Parathyroid adenoma (tissue), 2 donors: Measurements from ENCODE around the gene CCDC171.

Source experiments
- H2AFZ ChIP-seq: fragments of 300-600 bp; sonication (generic); one replicate; pipeline ENCODE4 v1.7.0; 2017; ENCODE audit warnings: antibody characterized with exemption, mild to moderate bottlenecking
- H3K27ac ChIP-seq: fragments of 300-600 bp; sonication (generic); one replicate; pipeline ENCODE4 v1.7.0; 2017
- H3K27me3 ChIP-seq: fragments of 300-600 bp; sonication (generic); one replicate; pipeline ENCODE4 v1.7.0; 2017; ENCODE audit warnings: low read length; ENCODE audit not compliant: control insufficient read depth, insufficient read depth
- H3K36me3 ChIP-seq: fragments of 300-600 bp; sonication (generic); one replicate; pipeline ENCODE4 v1.7.0; 2017; ENCODE audit warnings: low read length; ENCODE audit not compliant: control insufficient read depth, insufficient read depth
- H3K4me1 ChIP-seq: fragments of 300-600 bp; sonication (generic); one replicate; pipeline ENCODE4 v1.7.0; 2017; ENCODE audit warnings: control low read depth
- H3K4me2 ChIP-seq: fragments of 300-600 bp; sonication (generic); one replicate; pipeline ENCODE4 v1.7.0; 2017; ENCODE audit warnings: low read length
- H3K4me3 ChIP-seq: fragments of 300-600 bp; sonication (generic); one replicate; pipeline ENCODE4 v1.7.0; 2017; ENCODE audit warnings: low read depth, low read length
- H3K79me2 ChIP-seq: fragments of 300-600 bp; sonication (generic); one replicate; pipeline ENCODE4 v1.7.0; 2017; ENCODE audit warnings: control low read depth
- H3K9ac ChIP-seq: fragments of 300-600 bp; sonication (generic); one replicate; pipeline ENCODE4 v1.7.0; 2017; ENCODE audit warnings: mild to moderate bottlenecking
- H3K9me3 ChIP-seq: fragments of 300-600 bp; sonication (generic); one replicate; pipeline ENCODE4 v1.7.0; 2017; ENCODE audit warnings: low read length; ENCODE audit not compliant: control insufficient read depth
- CTCF ChIP-seq: fragments of 300-600 bp; sonication (generic); IDR thresholded peaks from one replicate; pipeline ENCODE4 v1.7.0; 2017; ENCODE audit warnings: antibody characterized with exemption, mild to moderate bottlenecking
- donor health status: primary hyperparathyroidism.

Gene CCDC171

GRCh38 chr9:15531380-15531779 is 21.5 kb upstream of the CCDC171 start:
- Histone ChIP-seq H3K27me3 (no peaks in the 10 kb centered on the region), H3K4me3 (no peak overlapping the region), H3K79me2 (no peaks in the 10 kb centered on the region), H3K9ac (no peak overlapping the region), H3K4me1 (no peaks in the 10 kb centered on the region), H3K27ac (no peak overlapping the region), H3K4me2 (no peak overlapping the region), H3K9me3 (no peaks in the 10 kb centered on the region), H3K36me3 (no peaks in the 10 kb centered on the region), H2AFZ (no peak overlapping the region)
- TF ChIP-seq CTCF = no peak

- H2AFZ ChIP-seq = no peak overlapping the region
- no peak overlapping the region for H3K4me2 ChIP-seq
- H3K4me1 ChIP-seq = no peaks in the 10 kb centered on the region
- no peak for TF ChIP-seq CTCF
- no peaks in the 10 kb centered on the region for H3K36me3 ChIP-seq
- H3K79me2 ChIP-seq = no peaks in the 10 kb centered on the region
- H3K9me3 ChIP-seq = no peaks in the 10 kb centered on the region
- H3K4me3 ChIP-seq = no peak overlapping the region
- H3K27me3 ChIP-seq = no peaks in the 10 kb centered on the region
- H3K9ac ChIP-seq = no peak overlapping the region
- no peak overlapping the region for H3K27ac ChIP-seq
Measured at GRCh38 chr9:15541872-15542271, 11.0 kb upstream of the CCDC171 start.

- Histone ChIP-seq H3K4me1 (no peaks in the 10 kb centered on the region), H3K4me3 (no peak overlapping the region), H3K4me2 (no peak overlapping the region), H3K27me3 (no peaks in the 10 kb centered on the region), H2AFZ (no peak overlapping the region), H3K9ac (no peak overlapping the region), H3K27ac (no peak overlapping the region), H3K79me2 (no peaks in the 10 kb centered on the region), H3K9me3 (no peaks in the 10 kb centered on the region), H3K36me3 (no peaks in the 10 kb centered on the region)
- TF ChIP-seq CTCF = no peak
Measured at GRCh38 chr9:15542624-15543023, 10.2 kb upstream of the CCDC171 start.

- no peaks in the 10 kb centered on the region for H3K9me3 ChIP-seq
- no peak overlapping the region for H3K27ac ChIP-seq
- H2AFZ ChIP-seq = no peak overlapping the region
- no peaks in the 10 kb centered on the region for H3K4me1 ChIP-seq
- H3K4me3 ChIP-seq = no peak overlapping the region
- no peak overlapping the region for H3K4me2 ChIP-seq
- H3K36me3 ChIP-seq = no peaks in the 10 kb centered on the region
- H3K27me3 ChIP-seq = no peaks in the 10 kb centered on the region
- no peak for TF ChIP-seq CTCF
- H3K9ac ChIP-seq = no peak overlapping the region
- H3K79me2 ChIP-seq = no peaks in the 10 kb centered on the region
Measured at GRCh38 chr9:15543047-15543813, 9.6 kb upstream of the CCDC171 start.

- Histone ChIP-seq H3K27ac (no peak overlapping the region), H3K9me3 (no peaks in the 10 kb centered on the region), H3K27me3 (no peaks in the 10 kb centered on the region), H3K9ac (no peak overlapping the region), H3K4me1 (no peaks in the 10 kb centered on the region), H2AFZ (no peak overlapping the region), H3K79me2 (no peaks in the 10 kb centered on the region), H3K4me2 (no peak overlapping the region), H3K4me3 (no peak overlapping the region), H3K36me3 (no peaks in the 10 kb centered on the region)
- TF ChIP-seq CTCF = no peak
Measured at GRCh38 chr9:15549611-15550010, 3.2 kb upstream of the CCDC171 start.
